ENCODE results near the gene LRRC28.

The LRRC28 gene

DNA sequence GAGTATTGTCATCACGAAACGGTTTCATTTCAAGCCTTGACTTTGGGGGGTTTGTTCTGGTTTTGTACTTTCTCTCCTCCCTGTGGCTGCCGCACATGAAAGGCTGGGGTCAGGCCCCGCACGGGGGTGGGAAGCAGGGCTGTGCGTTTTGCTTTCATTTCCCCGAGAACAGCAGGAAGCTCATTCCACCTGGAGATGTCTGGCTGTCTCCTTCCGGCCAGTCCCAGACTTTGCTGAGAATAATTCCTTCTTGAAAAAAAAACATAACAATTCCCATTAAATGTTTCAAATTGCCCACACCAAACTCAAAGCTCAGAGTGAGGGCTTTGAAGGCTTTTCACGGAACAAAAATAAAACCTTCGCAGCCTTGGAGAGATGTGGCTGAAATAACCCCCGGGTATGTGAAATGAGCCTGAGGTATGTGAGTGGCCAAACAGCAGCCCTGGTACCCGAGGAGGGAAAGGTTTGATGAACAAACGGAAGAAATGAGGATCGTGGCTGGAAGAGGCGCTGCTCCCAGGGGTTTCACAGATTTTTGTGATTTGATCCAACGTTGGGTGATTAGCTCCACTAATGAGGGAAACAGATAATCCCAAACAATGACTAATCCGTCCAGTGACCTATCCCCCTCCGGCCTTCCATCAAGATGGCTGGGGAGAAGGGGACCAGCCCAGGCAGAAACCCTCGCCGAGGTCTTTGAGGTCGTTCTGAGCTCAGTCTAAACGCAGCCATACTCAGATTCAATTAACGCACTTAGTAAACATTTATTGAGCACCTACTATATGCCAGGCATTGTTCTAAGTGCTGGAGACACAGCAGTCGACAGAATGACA is 187.6 kb downstream of the LRRC28 start:
- DNase-seq, result peak; percentile 68

DNA sequence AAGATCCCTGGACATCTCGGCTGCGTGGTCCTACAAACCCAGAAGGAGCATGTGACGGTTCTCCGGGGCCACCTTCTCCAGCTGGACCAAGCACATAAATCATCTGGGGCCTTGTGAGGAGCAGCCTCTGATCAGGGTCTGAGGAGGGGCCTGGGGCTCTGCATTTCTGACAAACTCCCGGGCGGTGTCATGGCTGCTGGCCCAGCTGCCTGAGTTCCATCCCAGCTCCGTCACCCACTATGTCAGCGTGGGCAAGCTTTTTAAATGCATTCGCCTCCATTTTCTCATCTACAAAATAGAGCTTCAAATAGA is 188.2 kb downstream of the LRRC28 start:
- DNase-seq, result no peak

DNA sequence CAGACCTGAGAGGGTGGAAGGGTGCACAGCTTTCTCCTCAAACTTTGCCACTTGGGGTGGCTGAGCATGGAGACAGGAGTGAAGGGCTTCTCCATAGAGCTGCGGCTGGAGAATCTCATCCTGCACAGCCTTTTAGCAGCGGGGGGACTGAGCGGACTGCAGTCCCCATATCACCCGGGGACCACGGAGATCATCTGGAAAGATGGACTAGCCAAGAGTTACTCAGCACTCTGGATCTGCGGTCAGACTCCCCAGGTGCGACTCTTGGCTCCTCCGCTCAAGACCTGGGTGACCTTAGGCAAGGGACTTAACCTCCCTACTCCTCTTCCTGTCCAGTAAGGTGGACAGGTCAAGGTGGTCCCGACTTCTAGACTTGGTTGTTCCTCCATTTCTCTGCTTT is 188.7 kb downstream of the LRRC28 start:
- no peak for DNase-seq
